GM19328 (cell line): ENCODE measurements around the gene INF2.
"Not testable (repeated sequence)": the region's sequence is repeated elsewhere in the genome, so short reads cannot be mapped to it uniquely, and the experiment has no call there.

ENCODE experiments used
- ATAC-seq: cut with Tn5 transposase; IDR thresholded peaks from one replicate; pipeline ENCODE4 v1.9.1; 2021; ENCODE audit warnings: mild to moderate bottlenecking, moderate library complexity; ENCODE audit not compliant: unreplicated experiment

INF2 gene

DNA sequence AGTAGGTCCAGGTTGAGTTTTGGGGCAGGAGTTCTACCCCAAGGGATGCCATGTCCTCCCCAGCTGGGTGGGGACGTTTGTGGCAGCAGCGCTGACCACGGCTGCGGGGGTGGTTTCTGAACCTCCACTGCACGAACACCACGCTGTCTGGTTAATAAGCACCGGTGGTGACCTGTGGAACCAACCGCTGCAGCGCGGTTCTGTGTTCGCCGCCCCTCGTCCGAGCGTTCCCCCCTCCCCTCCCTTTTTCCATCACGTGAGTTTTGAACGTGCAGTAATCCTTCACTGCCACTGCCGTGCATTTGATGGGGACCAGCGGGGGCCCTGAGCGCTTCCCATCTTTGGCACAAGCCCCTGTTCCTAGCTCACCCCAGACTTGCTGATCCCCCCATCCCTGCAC, 28.2 kb downstream of the INF2 start:
- ATAC-seq: no peak

DNA sequence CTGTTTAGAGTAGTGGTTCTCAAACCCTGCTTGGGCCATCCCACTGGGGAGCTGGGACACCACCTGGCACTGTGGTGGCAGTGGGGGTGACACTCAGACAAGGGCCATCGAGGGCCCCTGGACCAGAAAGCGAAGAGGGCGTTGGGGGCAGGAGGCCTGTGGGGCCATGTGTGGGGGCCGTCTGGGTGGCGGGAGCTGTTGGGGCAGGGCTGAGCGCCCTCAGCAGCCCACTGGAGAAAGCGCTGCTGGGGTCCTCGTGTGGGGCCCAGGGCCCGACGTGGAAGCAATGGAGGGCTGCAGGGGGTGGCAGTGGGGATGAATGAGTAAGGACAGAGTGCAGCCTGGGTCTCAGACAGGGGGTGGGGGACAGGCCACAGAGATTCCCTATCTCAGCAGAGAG, 28.7 kb downstream of the INF2 start:
- ATAC-seq: no peak

DNA sequence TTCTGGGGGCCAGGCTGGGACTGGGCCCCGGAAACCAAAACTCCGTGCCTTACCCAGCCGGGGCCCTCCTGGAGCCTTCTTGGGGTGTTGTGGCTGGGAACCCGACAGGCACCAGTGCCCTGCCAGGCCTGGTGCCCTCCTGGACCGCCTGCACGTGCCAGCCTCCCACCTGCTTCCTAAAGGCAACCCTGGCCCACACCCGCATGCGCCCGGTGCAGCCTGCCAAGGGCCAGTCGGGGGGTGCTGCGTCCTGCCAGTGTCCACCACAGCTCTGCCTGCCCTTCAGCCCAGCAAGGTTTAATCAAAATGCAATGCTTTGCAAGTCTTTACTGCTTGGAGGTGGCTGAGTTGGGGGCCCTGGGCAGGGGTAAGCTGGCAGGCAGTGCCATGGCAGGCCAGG, 29.5 kb downstream of the INF2 start:
- ATAC-seq: no peak

- ATAC-seq: no peak
Observed at GRCh38 chr14:104719343-104719742, 29.9 kb downstream of the INF2 start.

GRCh38 chr14:104721505-104722431, 32.4 kb downstream of the INF2 start:
- ATAC-seq: no peak

- ATAC-seq: no peak
Observed at GRCh38 chr14:104722938-104723650, 33.7 kb downstream of the INF2 start.

GRCh38 chr14:104723651-104724406, 34.4 kb downstream of the INF2 start, which contains the start of gene ADSS1:
Gene ADSS1, plus strand, starts transcription at chr14:104724229. Its CDS starts 42 bp downstream, at chr14:104724271.
- no peak for ATAC-seq

DNA sequence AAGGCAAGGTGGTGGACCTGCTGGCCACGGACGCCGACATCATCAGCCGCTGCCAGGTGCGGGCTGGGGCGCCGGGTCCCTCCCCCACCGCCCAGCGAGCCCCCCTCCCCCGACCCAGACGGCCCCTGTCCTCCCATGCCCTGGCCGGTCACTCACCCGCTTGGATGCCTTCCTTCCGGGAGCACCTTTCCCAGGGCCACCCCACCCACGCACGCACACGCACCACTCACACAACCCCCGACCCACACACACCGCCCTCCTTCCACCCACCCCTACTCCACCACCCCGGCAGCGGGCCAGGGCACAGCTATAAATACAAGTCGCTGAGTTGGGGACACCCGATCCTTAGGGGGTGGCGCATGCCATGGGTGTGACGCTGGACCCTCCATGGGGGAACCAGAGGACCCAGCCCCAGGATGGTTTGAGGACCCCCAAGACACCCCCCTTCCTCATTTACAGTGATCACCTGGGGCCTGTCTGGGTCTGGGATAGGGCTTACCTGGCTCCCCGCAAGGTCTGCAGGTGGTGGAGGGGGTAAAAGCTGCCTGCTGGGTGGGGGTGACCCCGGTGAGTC, 35.1 kb downstream of the INF2 start:
- ATAC-seq: no peak

DNA sequence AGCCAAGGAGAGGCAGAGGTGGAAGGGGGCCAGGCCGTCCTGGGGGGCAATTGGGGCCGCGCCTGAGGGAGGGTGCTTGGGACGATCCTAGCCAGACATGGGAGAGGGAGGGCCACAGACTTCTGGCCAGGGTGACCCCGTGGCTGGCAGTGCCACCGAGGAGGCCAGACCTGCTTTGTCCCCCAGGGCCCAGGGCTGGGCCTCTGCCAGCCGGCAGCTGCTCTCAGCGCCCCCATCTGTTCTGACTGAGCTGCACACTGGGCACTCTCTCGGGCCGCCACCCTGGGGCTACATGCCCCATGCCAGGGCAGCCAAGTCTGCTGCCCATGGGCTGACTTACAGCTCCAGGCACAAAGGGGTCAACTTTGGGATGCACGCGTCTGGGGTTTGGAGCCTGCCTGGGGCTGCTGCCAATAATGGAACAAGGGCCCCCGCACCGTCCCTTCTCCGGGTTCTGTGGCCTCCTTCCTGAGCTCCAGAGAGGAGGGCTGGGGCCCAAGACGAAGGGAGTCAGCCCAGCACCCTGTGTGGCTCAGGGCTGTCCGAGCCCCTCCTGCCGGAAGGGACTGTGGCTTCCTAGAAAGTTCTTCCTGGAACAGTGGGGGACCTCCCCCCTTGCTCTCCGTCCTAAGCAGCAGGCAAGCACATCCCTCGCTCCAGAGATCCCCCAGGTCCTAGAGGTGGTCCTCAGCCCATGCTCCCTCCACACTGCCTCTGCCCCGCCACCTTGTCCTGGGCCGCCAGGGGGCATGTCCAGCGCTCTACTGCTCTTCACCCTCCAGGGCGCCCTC, 35.8 kb downstream of the INF2 start:
- ATAC-seq: no peak

DNA sequence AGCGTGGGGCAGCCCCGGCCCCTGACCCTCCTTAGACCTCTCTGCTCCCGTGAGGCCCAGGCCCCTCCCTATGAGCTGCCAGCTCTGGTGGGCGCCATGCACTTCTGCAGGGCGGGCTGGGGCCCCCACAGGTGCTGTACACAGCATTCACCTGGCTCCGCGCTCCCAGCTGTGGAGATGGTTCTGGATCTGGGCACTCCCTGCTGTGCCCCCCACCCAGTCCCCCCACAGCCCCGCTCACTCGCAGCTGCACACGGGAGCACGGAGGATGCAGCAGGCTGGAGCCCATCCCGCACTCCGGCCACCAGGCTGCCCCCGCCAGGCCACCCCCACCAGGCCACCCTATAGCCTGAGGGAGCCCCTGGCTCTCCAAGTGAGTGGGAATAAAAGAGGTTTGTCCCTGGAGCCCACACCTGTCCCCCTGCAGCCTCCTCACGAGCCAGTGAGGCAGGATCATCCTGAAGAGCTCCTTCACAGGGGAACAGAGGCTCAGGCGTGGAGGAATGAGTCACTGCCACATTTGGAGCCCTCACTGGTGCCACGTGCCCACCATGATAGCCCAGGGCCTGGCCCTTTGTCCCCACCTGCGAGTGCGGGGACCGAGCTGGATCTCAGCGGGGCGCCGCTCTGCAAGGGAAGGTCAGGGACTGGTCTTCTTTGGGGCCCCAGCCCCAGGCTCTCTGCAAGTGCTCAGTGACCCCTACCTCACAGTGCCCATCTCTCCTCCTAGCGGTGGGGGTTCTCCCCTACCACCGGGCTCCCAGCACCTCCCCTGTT, 36.5 kb downstream of the INF2 start:
- no peak for ATAC-seq

- no peak for ATAC-seq
Observed at GRCh38 chr14:104726600-104727451, 37.4 kb downstream of the INF2 start.

- no peak for ATAC-seq
Observed at GRCh38 chr14:104728631-104729030, 39.2 kb downstream of the INF2 start.

DNA sequence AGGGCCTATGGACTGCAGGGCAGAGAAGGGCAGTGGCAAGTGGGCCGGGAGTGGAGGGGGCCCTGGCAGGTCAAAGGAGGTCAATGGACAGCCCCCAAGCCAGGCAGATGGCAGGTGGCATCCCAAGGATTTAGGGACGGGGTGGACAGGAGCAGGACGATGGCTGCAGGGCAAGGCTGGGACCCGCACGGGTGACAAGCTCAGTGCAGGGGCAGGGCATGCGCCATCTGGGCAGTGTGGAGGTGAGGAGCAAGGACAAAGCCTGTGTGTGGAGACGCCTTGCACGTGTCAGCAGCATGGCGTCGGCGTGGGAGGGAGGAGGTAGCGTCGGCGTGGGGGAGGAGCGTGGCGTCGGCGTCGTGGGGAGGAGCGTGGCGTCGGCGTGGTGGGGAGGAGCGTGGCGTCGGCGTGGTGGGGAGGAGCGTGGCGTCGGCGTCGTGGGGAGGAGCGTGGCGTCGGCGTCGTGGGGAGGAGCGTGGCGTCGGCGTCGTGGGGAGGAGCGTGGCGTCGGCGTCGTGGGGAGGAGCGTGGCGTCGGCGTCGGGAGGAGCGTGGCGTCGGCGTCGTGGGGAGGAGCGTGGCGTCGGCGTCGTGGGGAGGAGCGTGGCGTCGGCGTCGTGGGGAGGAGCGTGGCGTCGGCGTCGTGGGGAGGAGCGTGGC, 39.9 kb downstream of the INF2 start:
- ATAC-seq: not testable (repeated sequence)

GRCh38 chr14:104729835-104730181, 40.4 kb downstream of the INF2 start:
- no peak for ATAC-seq

GRCh38 chr14:104730487-104730886, 41.1 kb downstream of the INF2 start:
- ATAC-seq: no peak

GRCh38 chr14:104731320-104732294, 42.2 kb downstream of the INF2 start:
- no peak for ATAC-seq

DNA sequence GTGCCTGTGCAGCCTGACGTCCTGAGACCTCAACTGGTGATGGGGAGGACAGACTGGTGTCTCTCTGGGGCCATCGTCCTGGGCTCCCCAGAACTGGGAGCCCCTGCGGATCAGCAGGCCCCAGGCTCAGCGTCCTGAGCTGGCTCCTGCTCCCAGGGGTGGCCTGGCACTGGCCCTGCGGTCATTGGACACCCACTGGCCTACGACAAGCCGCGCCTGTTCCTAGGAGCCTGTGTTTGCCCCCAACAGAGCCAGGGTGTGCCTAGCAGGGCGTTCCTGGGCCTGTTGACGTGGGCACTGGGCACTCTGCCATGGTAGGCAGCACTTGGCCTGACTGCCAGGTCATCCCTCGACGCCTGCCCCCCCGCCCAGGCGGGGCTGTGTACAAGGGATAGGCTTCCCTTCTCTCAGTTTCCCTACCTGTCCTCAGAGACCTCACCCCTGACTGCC, 43.0 kb downstream of the INF2 start:
- ATAC-seq: no peak
